ENCODE data around the gene LY6G6C. TPM values are rescaled to one million over a fixed set of nuclear protein-coding genes. Genes with fewer than 3 reads are reported as not detected.
A peak's percentile ranks its signal among the peaks of the same experiment; 100 is the strongest.

Gene LY6G6C
- total RNA-seq, result 1 to 10 TPM in 1 of 4 donors, not detected in 3; 1.4 TPM

- no peak within 1 kb of the TSS for H3K27ac ChIP-seq
- no peak for DNase-seq
- H3K27me3 ChIP-seq, result no peaks in the 10 kb centered on the region
- H3K36me3 ChIP-seq, result no peaks in the 10 kb centered on the region
- TF ChIP-seq, protein P1, sequence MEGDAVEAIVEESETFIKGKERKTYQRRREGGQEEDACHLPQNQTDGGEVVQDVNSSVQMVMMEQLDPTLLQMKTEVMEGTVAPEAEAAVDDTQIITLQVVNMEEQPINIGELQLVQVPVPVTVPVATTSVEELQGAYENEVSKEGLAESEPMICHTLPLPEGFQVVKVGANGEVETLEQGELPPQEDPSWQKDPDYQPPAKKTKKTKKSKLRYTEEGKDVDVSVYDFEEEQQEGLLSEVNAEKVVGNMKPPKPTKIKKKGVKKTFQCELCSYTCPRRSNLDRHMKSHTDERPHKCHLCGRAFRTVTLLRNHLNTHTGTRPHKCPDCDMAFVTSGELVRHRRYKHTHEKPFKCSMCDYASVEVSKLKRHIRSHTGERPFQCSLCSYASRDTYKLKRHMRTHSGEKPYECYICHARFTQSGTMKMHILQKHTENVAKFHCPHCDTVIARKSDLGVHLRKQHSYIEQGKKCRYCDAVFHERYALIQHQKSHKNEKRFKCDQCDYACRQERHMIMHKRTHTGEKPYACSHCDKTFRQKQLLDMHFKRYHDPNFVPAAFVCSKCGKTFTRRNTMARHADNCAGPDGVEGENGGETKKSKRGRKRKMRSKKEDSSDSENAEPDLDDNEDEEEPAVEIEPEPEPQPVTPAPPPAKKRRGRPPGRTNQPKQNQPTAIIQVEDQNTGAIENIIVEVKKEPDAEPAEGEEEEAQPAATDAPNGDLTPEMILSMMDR (IDR thresholded peaks at IDR 0.05), result no peak
- TF ChIP-seq POLR2A (IDR thresholded peaks at IDR 0.05), result no peak
- no peak within 1 kb of the TSS for H3K4me3 ChIP-seq
- no peaks in the 10 kb centered on the region for H3K4me1 ChIP-seq
- H3K9me3 ChIP-seq, result no peaks in the 10 kb centered on the region
- intact Hi-C loops (cut with DNase I; ENCODE audit: low total_unique reads), result no loop called here
Observed at GRCh38 chr6:31721351-31722020, at the start of gene LY6G6C. TSS of gene LY6G6C (minus strand) at chr6:31721746. CDS start at chr6:31721679, 67 bp downstream.

GRCh38 chr6:31770860-31771259, 49.3 kb upstream of the LY6G6C start:
- Histone ChIP-seq H3K4me3 (no peak overlapping the region), H3K27me3 (no peaks in the 10 kb centered on the region)
- intact Hi-C loops (cut with DNase I; ENCODE audit: low total_unique reads), result no loop called here

DNA sequence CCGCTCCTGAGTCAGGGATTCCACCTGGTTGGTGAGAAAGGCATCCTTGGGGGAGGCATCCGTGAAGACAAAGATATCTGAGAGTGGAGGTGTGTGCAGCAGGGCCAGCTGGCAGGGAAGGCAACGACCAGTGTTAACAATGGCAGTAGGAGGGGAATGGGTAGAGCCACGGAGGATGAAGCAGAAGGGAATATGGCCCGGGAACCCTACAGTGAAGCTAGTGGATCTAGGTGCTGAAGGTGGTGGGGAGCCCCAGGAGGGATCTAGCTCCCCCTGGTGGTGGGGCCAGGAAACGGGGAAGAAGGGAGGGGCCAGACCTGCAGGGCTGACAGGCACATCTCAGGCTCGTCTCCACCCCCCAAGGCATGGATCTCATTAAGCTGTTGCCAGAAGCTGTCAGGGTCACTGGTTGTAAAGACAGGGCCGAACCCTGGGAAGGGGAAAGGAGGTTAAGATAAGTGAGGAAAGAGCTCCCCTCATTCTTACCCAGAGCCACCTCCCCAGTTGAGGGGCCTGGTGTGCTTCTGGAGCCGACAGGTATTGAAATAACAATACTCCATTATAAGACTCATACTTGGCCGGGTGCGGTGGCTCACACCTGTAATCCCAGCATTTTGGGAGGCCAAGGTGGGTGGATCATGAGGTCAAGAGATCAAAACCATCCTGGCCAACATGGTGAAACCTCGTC, 48.3 kb upstream of the LY6G6C start:
- H3K27ac ChIP-seq, result no peak overlapping the region
- no peaks in the 10 kb centered on the region for H3K27me3 ChIP-seq
- H3K36me3 ChIP-seq, result no peaks in the 10 kb centered on the region
- intact Hi-C loops (cut with DNase I; ENCODE audit: low total_unique reads), result no loop called here
- no peak overlapping the region for H3K4me3 ChIP-seq
- no peaks in the 10 kb centered on the region for H3K9me3 ChIP-seq
- H3K4me1 ChIP-seq, result no peaks in the 10 kb centered on the region
- peak in 1 of 2 donors; percentile 42 for DNase-seq
- TF ChIP-seq POLR2A (IDR thresholded peaks at IDR 0.05), result no peak
- TF ChIP-seq, protein P1 (IDR thresholded peaks at IDR 0.05), result peak; percentile 20 to 56 (median 40)

More at GRCh38 chr6:31770860-31771259, 49.3 kb upstream of the LY6G6C start:
- Histone ChIP-seq H3K9me3 (no peaks in the 10 kb centered on the region), H3K36me3 (no peaks in the 10 kb centered on the region), H3K27ac (no peak overlapping the region), H3K4me1 (no peaks in the 10 kb centered on the region)
- TF ChIP-seq POLR2A (IDR thresholded peaks at IDR 0.05), result no peak
- TF ChIP-seq, protein P1 (IDR thresholded peaks at IDR 0.05), result no peak
- DNase-seq, result no peak

GRCh38 chr6:31768363-31769257, 47.1 kb upstream of the LY6G6C start:
- no peaks in the 10 kb centered on the region for H3K36me3 ChIP-seq
- H3K4me3 ChIP-seq, result no peak overlapping the region
- no peaks in the 10 kb centered on the region for H3K27me3 ChIP-seq
- no peak overlapping the region for H3K27ac ChIP-seq
- H3K4me1 ChIP-seq, result no peaks in the 10 kb centered on the region
- TF ChIP-seq, protein P1 (IDR thresholded peaks at IDR 0.05), result no peak
- TF ChIP-seq POLR2A (IDR thresholded peaks at IDR 0.05), result no peak
- intact Hi-C loops (cut with DNase I; ENCODE audit: low total_unique reads), result no loop called here
- no peaks in the 10 kb centered on the region for H3K9me3 ChIP-seq
- DNase-seq, result no peak
